ENCODE data around the gene C1R. TPM values are rescaled to one million over a fixed set of nuclear protein-coding genes. Genes with fewer than 3 reads are reported as not detected.

Gene C1R
- total and polyA plus RNA-seq, 7 donors = 32.4 to 70.9 (median 63.2) TPM

GRCh38 chr12:7121324-7121723 lies 29.1 kb upstream of the C1R start:
- intact Hi-C loops (cut with DNase I) = no loop called here

GRCh38 chr12:7120166-7120565 lies 27.9 kb upstream of the C1R start:
- H3K27me3 ChIP-seq (ENCODE audit: insufficient read depth in 3 of 3, low read length in 2 of 3) = no peaks in the 10 kb centered on the region
- H3K4me1 ChIP-seq = peaks cover 4% of the 10 kb centered on the region
- DNase-seq = no peak
- 78 to 86% (median 83%) methylated on average over 5 of the region's 5 CpGs for WGBS, 3 donors
- TF ChIP-seq, protein P1, sequence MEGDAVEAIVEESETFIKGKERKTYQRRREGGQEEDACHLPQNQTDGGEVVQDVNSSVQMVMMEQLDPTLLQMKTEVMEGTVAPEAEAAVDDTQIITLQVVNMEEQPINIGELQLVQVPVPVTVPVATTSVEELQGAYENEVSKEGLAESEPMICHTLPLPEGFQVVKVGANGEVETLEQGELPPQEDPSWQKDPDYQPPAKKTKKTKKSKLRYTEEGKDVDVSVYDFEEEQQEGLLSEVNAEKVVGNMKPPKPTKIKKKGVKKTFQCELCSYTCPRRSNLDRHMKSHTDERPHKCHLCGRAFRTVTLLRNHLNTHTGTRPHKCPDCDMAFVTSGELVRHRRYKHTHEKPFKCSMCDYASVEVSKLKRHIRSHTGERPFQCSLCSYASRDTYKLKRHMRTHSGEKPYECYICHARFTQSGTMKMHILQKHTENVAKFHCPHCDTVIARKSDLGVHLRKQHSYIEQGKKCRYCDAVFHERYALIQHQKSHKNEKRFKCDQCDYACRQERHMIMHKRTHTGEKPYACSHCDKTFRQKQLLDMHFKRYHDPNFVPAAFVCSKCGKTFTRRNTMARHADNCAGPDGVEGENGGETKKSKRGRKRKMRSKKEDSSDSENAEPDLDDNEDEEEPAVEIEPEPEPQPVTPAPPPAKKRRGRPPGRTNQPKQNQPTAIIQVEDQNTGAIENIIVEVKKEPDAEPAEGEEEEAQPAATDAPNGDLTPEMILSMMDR (IDR thresholded peaks at IDR 0.05) = no peak
- no peak for ATAC-seq
- intact Hi-C loops (cut with DNase I) = no loop called here
- H3K27ac ChIP-seq = no peak overlapping the region
- H3K9me3 ChIP-seq = no peaks in the 10 kb centered on the region
- no peaks in the 10 kb centered on the region for H3K36me3 ChIP-seq (ENCODE audit: insufficient read depth in 1 of 2, low read depth in 1 of 2)
- H3K4me3 ChIP-seq = no peak overlapping the region

More at GRCh38 chr12:7121324-7121723, 29.1 kb upstream of the C1R start:
- Histone ChIP-seq H3K36me3 (ENCODE audit: insufficient read depth in 1 of 2, low read depth in 1 of 2) (no peaks in the 10 kb centered on the region), H3K9me3 (no peaks in the 10 kb centered on the region), H3K27me3 (ENCODE audit: insufficient read depth in 3 of 3, low read length in 2 of 3) (no peaks in the 10 kb centered on the region), H3K4me3 (no peak overlapping the region), H3K4me1 (peaks cover 4% of the 10 kb centered on the region), H3K27ac (no peak overlapping the region)
- 85 to 86% (median 86%) methylated on average over 5 of the region's 5 CpGs for WGBS, 3 donors
- no peak for ATAC-seq
- no peak for DNase-seq
- TF ChIP-seq, protein P1 (IDR thresholded peaks at IDR 0.05) = no peak

DNA sequence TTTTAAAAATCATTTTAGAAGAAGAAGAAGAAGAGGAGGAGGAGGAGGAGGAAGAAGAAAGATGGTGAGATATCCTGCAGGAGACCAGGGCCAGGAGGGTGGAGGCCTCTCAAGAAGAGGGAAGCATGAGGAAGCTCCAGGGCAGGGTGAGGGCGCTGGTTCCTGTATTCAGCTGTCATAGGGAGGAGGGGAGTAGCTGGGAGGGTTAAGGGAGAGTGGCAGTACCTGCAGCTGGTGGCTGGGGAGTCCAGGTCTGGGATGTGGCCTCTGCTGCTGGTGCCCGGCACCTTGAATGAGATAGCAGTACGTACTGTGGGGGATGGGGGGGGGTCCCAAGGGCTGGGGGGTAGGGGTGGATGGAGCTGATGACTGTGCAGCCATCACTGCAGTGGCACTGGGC lies 26.6 kb upstream of the C1R start:
- Histone ChIP-seq H3K9me3 (no peaks in the 10 kb centered on the region), H3K4me1 (peaks cover 4% of the 10 kb centered on the region), H3K27me3 (ENCODE audit: insufficient read depth in 3 of 3, low read length in 2 of 3) (no peaks in the 10 kb centered on the region), H3K27ac (no peak overlapping the region), H3K4me3 (no peak overlapping the region), H3K36me3 (ENCODE audit: insufficient read depth in 1 of 2, low read depth in 1 of 2) (no peaks in the 10 kb centered on the region)
- no peak for ATAC-seq
- WGBS, 3 donors = 74 to 89% (median 78%) methylated on average over 2 to 3 of the region's 3 CpGs
- TF ChIP-seq, protein P1 (IDR thresholded peaks at IDR 0.05) = no peak
- intact Hi-C loops (cut with DNase I) = loop anchor here in 1 of 2 donors (10.0 kb wide), 1 partner anchor 254 kb away; the partner anchor contains the start of gene TPI1
- no peak for DNase-seq

GRCh38 chr12:7117670-7118069 lies 25.4 kb upstream of the C1R start:
- Histone ChIP-seq H3K9me3 (no peaks in the 10 kb centered on the region), H3K4me1 (peaks cover 9% of the 10 kb centered on the region), H3K36me3 (ENCODE audit: insufficient read depth in 1 of 2, low read depth in 1 of 2) (no peaks in the 10 kb centered on the region), H3K27me3 (ENCODE audit: insufficient read depth in 3 of 3, low read length in 2 of 3) (no peaks in the 10 kb centered on the region), H3K27ac (no peak overlapping the region), H3K4me3 (no peak overlapping the region)
- 80 to 85% (median 84%) methylated on average over 3 of the region's 3 CpGs for WGBS, 3 donors
- TF ChIP-seq, protein P1 (IDR thresholded peaks at IDR 0.05) = no peak
- no peak for DNase-seq
- intact Hi-C loops (cut with DNase I) = loop anchor here in 1 of 2 donors (10.0 kb wide), 1 partner anchor 253 kb away; the partner anchor contains the start of gene TPI1
- ATAC-seq = no peak

DNA sequence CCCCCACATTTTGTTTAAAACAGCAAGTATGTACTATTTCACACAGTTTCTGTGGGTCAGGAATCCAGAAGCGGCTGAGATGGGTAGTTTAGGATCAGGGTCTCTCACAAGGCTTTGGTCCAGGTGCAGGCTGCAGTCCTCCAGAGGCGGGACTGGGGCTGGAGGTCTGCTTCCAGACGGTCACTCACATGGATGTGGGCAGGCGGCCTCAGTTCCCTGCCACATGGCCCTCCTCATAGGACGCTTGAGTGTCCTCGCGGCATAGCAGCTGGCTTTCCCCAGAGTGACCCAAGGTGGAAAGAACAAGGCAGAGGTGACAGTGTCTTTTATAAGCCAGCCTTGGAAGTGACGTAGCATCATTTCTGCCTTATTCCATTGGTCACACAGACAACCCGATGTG lies 24.7 kb upstream of the C1R start:
- intact Hi-C loops (cut with DNase I) = loop anchor here in 1 of 2 donors (10.0 kb wide), 1 partner anchor 252 kb away; the partner anchor contains the start of gene TPI1
- Histone ChIP-seq H3K9me3 (no peaks in the 10 kb centered on the region), H3K27ac (no peak overlapping the region), H3K27me3 (ENCODE audit: insufficient read depth in 3 of 3, low read length in 2 of 3) (no peaks in the 10 kb centered on the region), H3K4me1 (peaks cover 10% of the 10 kb centered on the region), H3K4me3 (no peak overlapping the region), H3K36me3 (ENCODE audit: insufficient read depth in 1 of 2, low read depth in 1 of 2) (no peaks in the 10 kb centered on the region)
- WGBS, 3 donors = 85 to 90% (median 88%) methylated on average over 9 of the region's 9 CpGs
- TF ChIP-seq, protein P1 (IDR thresholded peaks at IDR 0.05) = no peak
- DNase-seq = no peak
- no peak for ATAC-seq

All from psoas muscle (tissue), 8 donors.